Panc1 (cell line): ENCODE measurements around the gene ACVR1B. TPM values are rescaled to one million over a fixed set of nuclear protein-coding genes. Genes with fewer than 3 reads are reported as not detected.

Experiments
- ATAC-seq: fragments of 200-7000 bp; cut with Tn5 transposase; 2 replicates; pipeline ENCODE4 v1.9.1; 2020; ENCODE audit warnings: mild to moderate bottlenecking, moderate library complexity
- BruUV-seq: library from RNA; stranded (reverse); fragments of 400-500 nt; replicated peaks from 2 replicates; lab custom pipeline; 2021; lab: Mats Ljungman, UMichigan
- CTCF ChIA-PET: fragments of 300-600 bp; sonication (Branson Sonifier 250); formaldehyde crosslinking; loops from one replicate; lab custom pipeline; 2022; ENCODE audit warnings: antibody characterized with exemption; lab: Charles Lee
- POLR2A ChIA-PET: fragments of 300-600 bp; sonication (Branson Sonifier 250); formaldehyde crosslinking; loops from one replicate; lab custom pipeline; 2022; ENCODE audit warnings: antibody characterized with exemption; lab: Charles Lee
- DNase-seq: peaks from one replicate; pipeline ENCODE4 v3.0.0-alpha.2; 2010; ENCODE audit warnings: low read depth, low spot score
- H3K27ac ChIP-seq: 2 replicates; pipeline ENCODE4 v1.5.1; 2011; ENCODE audit warnings: mild to moderate bottlenecking, low read length, inconsistent platforms
- H3K27me3 ChIP-seq: fragments of 200-500 bp; sonication (Bioruptor generic); 2 replicates; pipeline ENCODE4 v1.6.0; 2014; ENCODE audit warnings: low read length, inconsistent platforms; ENCODE audit not compliant: control insufficient read depth, insufficient read depth
- H3K36me3 ChIP-seq: fragments of 200-500 bp; sonication (Bioruptor generic); 2 replicates; pipeline ENCODE4 v1.5.1; 2014; ENCODE audit warnings: inconsistent platforms, mild to moderate bottlenecking, low read length, moderate library complexity; ENCODE audit not compliant: control insufficient read depth, insufficient read depth
- H3K4me1 ChIP-seq: 2 replicates; pipeline ENCODE4 v1.5.1; 2011; ENCODE audit warnings: inconsistent platforms, mild to moderate bottlenecking, low read length, moderate library complexity; ENCODE audit not compliant: control insufficient read depth, insufficient read depth
- H3K4me3 ChIP-seq, 2 experiments: 2 replicates each; pipeline ENCODE4 v1.5.1; 2011 to 2012; ENCODE audit warnings: low read depth in 2 of 2, low read length in 2 of 2, mild to moderate bottlenecking in 2 of 2, inconsistent platforms in 1 of 2, moderate library complexity in 1 of 2
- H3K9me3 ChIP-seq: fragments of 200-500 bp; sonication (Bioruptor generic); 2 replicates; pipeline ENCODE4 v1.5.1; 2014; ENCODE audit warnings: low read depth, mild to moderate bottlenecking, inconsistent platforms, low read length, moderate library complexity; ENCODE audit not compliant: control insufficient read depth, insufficient read depth
- POLR2AphosphoS5 ChIP-seq: IDR thresholded peaks from 2 replicates; pipeline ENCODE4 v1.6.1; 2012; ENCODE audit warnings: mild to moderate bottlenecking, low read depth, low read length, moderate library complexity
- REST ChIP-seq, 2 experiments: IDR thresholded peaks; 2 replicates each; pipeline ENCODE4 v1.6.1; 2011 to 2012; ENCODE audit warnings: low read depth in 2 of 2, control low read depth in 1 of 2, low read length in 1 of 2, mild to moderate bottlenecking in 1 of 2, moderate library complexity in 1 of 2; ENCODE audit not compliant: insufficient read depth in 1 of 2
- SIN3A ChIP-seq: IDR thresholded peaks from 2 replicates; pipeline ENCODE4 v1.6.1; 2012; ENCODE audit warnings: low read depth, mild to moderate bottlenecking, low read length, moderate library complexity, borderline replicate concordance; ENCODE audit not compliant: insufficient read depth
- TCF7L2 ChIP-seq: IDR thresholded peaks from 2 replicates; pipeline ENCODE4 v1.6.1; 2011; ENCODE audit warnings: mild to moderate bottlenecking, low read depth, low read length, inconsistent platforms
- in situ Hi-C: cut with HindIII; loops from 2 replicates; pipeline ENCODE4 v1.10.0; 2016; ENCODE audit warnings: low sequenced_read_pairs, low pct_unique_long_range_greater_than_20kb
- intact Hi-C: fragments of 100-400 bp; cut with micrococcal nuclease; formaldehyde crosslinking; loops from one replicate; pipeline ENCODE4 v1.10.0; 2022; ENCODE audit not compliant: unreplicated experiment
- total RNA-seq: library from RNA; stranded (reverse); gene quantifications from one replicate; pipeline ENCODE4 v1.2.1, GENCODE V29; 2021; ENCODE audit not compliant: unreplicated experiment
- TF ChIP-seq, protein P1 (sequence below): fragments of 450-650 bp; IDR thresholded peaks from 2 replicates; pipeline ENCODE4 v1.5.1; 2017; ENCODE audit warnings: mild to moderate bottlenecking

ACVR1B gene
- total RNA-seq, 1 experiment from 2014 or later = 23.0 TPM

DNA sequence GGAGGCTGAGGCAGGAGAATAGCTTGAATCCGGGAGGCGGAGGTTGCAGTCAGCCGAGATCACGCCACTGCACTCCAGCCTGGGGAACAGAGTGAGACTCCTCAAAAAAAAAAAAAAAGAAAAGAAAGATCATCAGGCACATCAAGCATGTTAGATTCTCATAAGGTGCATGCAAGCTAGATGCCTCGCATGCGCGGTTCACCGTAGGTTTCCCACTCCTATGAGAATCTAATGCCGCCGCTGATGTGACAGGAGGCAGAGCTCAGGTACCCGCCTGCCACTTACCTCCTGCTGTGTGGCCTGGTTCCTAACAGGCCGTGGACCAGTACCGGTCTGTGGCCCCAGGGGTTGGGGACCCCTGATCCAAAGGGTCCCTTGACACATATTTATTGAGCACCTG is 7.0 kb downstream of the ACVR1B start:
- DNase-seq (no peak), ATAC-seq (no peak)
- intact Hi-C loops (no loop called here), in situ Hi-C loops (no loop called here)
- Histone ChIP-seq H3K9me3 (no peaks in the 10 kb centered on the region), H3K36me3 (no peaks in the 10 kb centered on the region), H3K27me3 (no peaks in the 10 kb centered on the region), H3K4me1 (peaks cover 50% of the 10 kb centered on the region), H3K27ac (no peak overlapping the region), H3K4me3 (no peak overlapping the region)
- no TSS peak for BruUV-seq
- ChIA-PET POLR2A (no interaction called here), CTCF (interaction anchor here (0.6 kb wide), 1 partner anchor 14 kb away, joined by 3 read pairs; no protein-coding TSS in a partner anchor)
- no peak for TF ChIP-seq REST (IDR thresholded peaks at IDR 0.05; ENCODE audit: insufficient read depth in 1 of 2, low read depth in 2 of 2, low read length in 1 of 2)
- no peak for TF ChIP-seq POLR2AphosphoS5
- TF ChIP-seq, protein P1, sequence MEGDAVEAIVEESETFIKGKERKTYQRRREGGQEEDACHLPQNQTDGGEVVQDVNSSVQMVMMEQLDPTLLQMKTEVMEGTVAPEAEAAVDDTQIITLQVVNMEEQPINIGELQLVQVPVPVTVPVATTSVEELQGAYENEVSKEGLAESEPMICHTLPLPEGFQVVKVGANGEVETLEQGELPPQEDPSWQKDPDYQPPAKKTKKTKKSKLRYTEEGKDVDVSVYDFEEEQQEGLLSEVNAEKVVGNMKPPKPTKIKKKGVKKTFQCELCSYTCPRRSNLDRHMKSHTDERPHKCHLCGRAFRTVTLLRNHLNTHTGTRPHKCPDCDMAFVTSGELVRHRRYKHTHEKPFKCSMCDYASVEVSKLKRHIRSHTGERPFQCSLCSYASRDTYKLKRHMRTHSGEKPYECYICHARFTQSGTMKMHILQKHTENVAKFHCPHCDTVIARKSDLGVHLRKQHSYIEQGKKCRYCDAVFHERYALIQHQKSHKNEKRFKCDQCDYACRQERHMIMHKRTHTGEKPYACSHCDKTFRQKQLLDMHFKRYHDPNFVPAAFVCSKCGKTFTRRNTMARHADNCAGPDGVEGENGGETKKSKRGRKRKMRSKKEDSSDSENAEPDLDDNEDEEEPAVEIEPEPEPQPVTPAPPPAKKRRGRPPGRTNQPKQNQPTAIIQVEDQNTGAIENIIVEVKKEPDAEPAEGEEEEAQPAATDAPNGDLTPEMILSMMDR = no peak

DNA sequence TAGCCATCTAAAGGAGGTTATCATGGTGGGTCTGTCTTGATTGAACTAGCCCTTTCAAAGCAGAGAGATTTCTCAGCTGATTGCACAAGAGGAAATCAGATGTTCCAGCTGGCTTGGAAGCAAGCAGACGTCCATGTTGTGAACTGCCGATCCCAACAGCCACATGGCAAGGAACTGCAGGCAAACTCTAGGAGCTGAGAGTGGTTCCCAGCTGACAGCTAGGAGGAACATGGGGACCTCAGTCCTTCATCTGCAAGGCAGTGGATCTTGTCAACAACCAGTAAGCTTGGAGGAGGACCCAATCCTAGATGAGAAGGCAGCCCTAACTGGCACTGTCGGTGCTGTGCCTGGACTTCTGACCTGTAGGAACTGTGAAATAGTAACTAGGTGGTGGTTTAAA is 7.7 kb downstream of the ACVR1B start:
- ChIA-PET POLR2A (no interaction called here), CTCF (interaction anchor here (0.6 kb wide), 1 partner anchor 13 kb away, joined by 3 read pairs; no protein-coding TSS in a partner anchor)
- 0 out of 2 replicates have a peak overlapping the region, but pooled peaks have one; percentile 5 for H3K27ac ChIP-seq
- H3K36me3 ChIP-seq = no peaks in the 10 kb centered on the region
- TF ChIP-seq REST (IDR thresholded peaks at IDR 0.05; ENCODE audit: insufficient read depth in 1 of 2, low read depth in 2 of 2, low read length in 1 of 2) = no peak
- TF ChIP-seq, protein P1 = no peak
- TF ChIP-seq TCF7L2 = no peak
- TF ChIP-seq SIN3A = no peak
- no peak for TF ChIP-seq POLR2AphosphoS5
- peaks cover 44% of the 10 kb centered on the region for H3K4me1 ChIP-seq
- no peaks in the 10 kb centered on the region for H3K27me3 ChIP-seq
- ATAC-seq = no peak
- in situ Hi-C loops = no loop called here
- no peak overlapping the region for H3K4me3 ChIP-seq
- intact Hi-C loops = no loop called here
- no peak for DNase-seq
- BruUV-seq = no TSS peak
- no peaks in the 10 kb centered on the region for H3K9me3 ChIP-seq
